Naive thymus-derived CD8-positive, alpha-beta T cell (primary cell): ENCODE results near the gene IRF2. TPM values are rescaled to one million over a fixed set of nuclear protein-coding genes. Genes with fewer than 3 reads are reported as not detected.

Experiments used
- ATAC-seq, 2 donors: fragments of 150-1000 bp; cut with Tn5 transposase in 1 of 2; sonication (Bioruptor Pico), chemical (Tn5 transposase) in 1 of 2; 1 replicate in 1 of 2; 2 replicates in 1 of 2; pipeline ENCODE4 v1.10.0; 2021; ENCODE audit warnings: mild to moderate bottlenecking in 2 of 2, moderate library complexity in 2 of 2
- POLR2A ChIA-PET: fragments of 350-600 bp; sonication (Branson Sonifier 250); formaldehyde crosslinking; loops from one replicate; lab custom pipeline; 2021; ENCODE audit warnings: antibody characterized with exemption; lab: Charles Lee
- DNase-seq, 10 donors: peaks; one replicate each; pipeline versions ENCODE4 v3.0.0 to v3.0.0-alpha.2; 2020 to 2022
- H3K27ac Mint-ChIP-seq, 10 donors: one replicate each; pipeline ENCODE4 v1.8.0; 2020 to 2022; ENCODE audit warnings: mild to moderate bottlenecking in 10 of 10, mixed read lengths in 10 of 10, moderate library complexity in 4 of 10, inconsistent platforms in 1 of 10
- H3K27me3 Mint-ChIP-seq, 5 donors: one replicate each; pipeline ENCODE4 v1.8.0; 2021 to 2022; ENCODE audit warnings: mixed read lengths in 5 of 5
- H3K36me3 Mint-ChIP-seq, 3 donors: one replicate each; pipeline ENCODE4 v1.8.0; 2020 to 2022; ENCODE audit warnings: mixed read lengths in 3 of 3, mild to moderate bottlenecking in 2 of 3, inconsistent platforms in 1 of 3
- H3K4me1 Mint-ChIP-seq, 4 donors: one replicate each; pipeline ENCODE4 v1.8.0; 2021 to 2022; ENCODE audit warnings: mixed read lengths in 4 of 4
- H3K4me3 Mint-ChIP-seq, 10 donors: one replicate each; pipeline ENCODE4 v1.8.0; 2020 to 2022; ENCODE audit warnings: mild to moderate bottlenecking in 10 of 10, mixed read lengths in 10 of 10, moderate library complexity in 6 of 10, inconsistent platforms in 1 of 10
- H3K9me3 Mint-ChIP-seq, 9 donors: one replicate each; pipeline ENCODE4 v1.8.0; 2020 to 2022; ENCODE audit warnings: mixed read lengths in 9 of 9, mild to moderate bottlenecking in 3 of 9, inconsistent platforms in 1 of 9, moderate library complexity in 1 of 9
- polyA plus RNA-seq, 3 donors: library from polyadenylated mRNA; unstranded; fragments of 300-500 nt; fragmentation: Illumina TruSeq; gene quantifications; one replicate each; pipeline ENCODE4 v1.2.3, GENCODE V29; 2021
- total RNA-seq, 8 experiments: library from RNA in 2 of 8; stranded (reverse) in 2 of 8; gene quantifications; one replicate each; pipeline ENCODE4 v1.2.3 and lab custom pipeline; 2021 to 2026

The IRF2 gene
- total and polyA plus RNA-seq, 5 experiments from 2014 or later, result 62.6 to 80.7 (median 77.1) TPM

DNA sequence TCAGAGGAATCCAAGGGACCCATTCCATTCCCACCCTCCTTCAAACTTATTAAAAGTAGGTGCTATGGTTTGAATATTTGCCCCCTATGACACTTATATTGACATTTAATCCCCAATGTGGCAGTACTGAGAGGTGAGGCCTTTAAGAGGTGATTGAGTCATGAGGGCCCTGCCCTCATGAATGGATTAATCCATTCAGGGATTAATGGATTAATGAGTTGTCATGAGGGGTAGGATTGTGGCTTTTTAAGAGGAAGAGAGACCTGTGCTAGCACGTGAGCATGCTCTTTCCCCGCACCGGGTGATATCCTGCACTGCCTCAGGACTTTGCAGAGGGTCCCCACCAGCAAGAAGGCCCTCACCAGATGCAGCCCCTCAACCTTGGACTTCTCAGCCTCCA lies 50.1 kb downstream of the IRF2 start:
- Mint-ChIP-seq H3K9me3 (peaks cover 0 to 10% (median 0%) of the 10 kb centered on the region in 9 donors), H3K36me3 (peaks cover 19 to 87% (median 35%) of the 10 kb centered on the region in 3 donors), H3K4me1 (peaks cover 35 to 81% (median 64%) of the 10 kb centered on the region in 4 donors), H3K27me3 (no peaks in the 10 kb centered on the region), H3K4me3 (no peak overlapping the region), H3K27ac (peak overlapping the region in 9 of 10 donors; percentile 8 to 67 (median 41))
- POLR2A ChIA-PET, result no interaction called here
- no peak for DNase-seq
- no peak for ATAC-seq

- H3K4me3 Mint-ChIP-seq, result no peak overlapping the region
- DNase-seq (no peak), ATAC-seq (no peak)
- H3K27ac Mint-ChIP-seq, result peak overlapping the region in 8 of 10 donors; percentile 6 to 90 (median 40)
- peaks cover 19 to 90% (median 35%) of the 10 kb centered on the region in 3 donors for H3K36me3 Mint-ChIP-seq
- no peaks in the 10 kb centered on the region for H3K27me3 Mint-ChIP-seq
- H3K4me1 Mint-ChIP-seq, result peaks cover 39 to 86% (median 74%) of the 10 kb centered on the region in 4 donors
- POLR2A ChIA-PET, result no interaction called here
- peaks cover 0 to 10% (median 0%) of the 10 kb centered on the region in 9 donors for H3K9me3 Mint-ChIP-seq
Observed at GRCh38 chr4:184423003-184423686, 51.2 kb downstream of the IRF2 start.

GRCh38 chr4:184422378-184422777 lies 52.0 kb downstream of the IRF2 start:
- Mint-ChIP-seq H3K9me3 (peaks cover 0 to 10% (median 0%) of the 10 kb centered on the region in 9 donors), H3K4me1 (peaks cover 41 to 88% (median 77%) of the 10 kb centered on the region in 4 donors), H3K36me3 (peaks cover 19 to 89% (median 35%) of the 10 kb centered on the region in 3 donors), H3K4me3 (no peak overlapping the region), H3K27ac (peak overlapping the region in 9 of 10 donors; percentile 13 to 96 (median 84)), H3K27me3 (no peaks in the 10 kb centered on the region)
- POLR2A ChIA-PET, result no interaction called here
- no peak for ATAC-seq
- no peak for DNase-seq

DNA sequence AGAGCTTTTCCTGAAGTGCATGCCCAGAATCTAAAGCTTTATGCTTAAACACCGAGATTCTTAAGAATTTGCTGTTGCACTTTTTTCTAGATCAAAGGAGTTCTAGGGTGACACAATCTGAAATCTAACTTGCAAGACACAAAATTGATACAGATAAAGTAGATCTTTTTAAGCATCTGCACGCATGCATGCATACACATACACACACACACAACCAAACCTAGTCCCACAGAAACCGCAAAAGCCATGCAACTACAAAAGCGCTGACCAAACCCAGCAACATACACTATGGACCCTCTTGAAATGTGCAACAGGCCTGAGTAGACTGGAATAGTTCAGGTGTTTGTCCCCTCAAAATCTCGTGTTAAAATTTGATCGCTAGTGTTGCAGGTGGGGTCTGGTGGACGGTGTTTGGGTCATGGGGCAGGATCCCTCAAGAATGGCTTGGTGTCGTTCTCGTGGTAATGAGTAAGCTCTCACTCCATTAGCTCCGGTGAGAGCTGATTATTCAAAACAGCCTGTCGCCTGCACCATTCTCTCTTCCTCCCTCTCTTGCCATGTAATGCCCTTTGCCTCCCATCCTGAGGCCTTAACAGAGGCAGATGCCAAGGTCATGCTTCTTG lies 52.7 kb downstream of the IRF2 start:
- H3K27me3 Mint-ChIP-seq, result no peaks in the 10 kb centered on the region
- peak overlapping the region in 4 of 10 donors; percentile 4 to 65 (median 55) for H3K4me3 Mint-ChIP-seq
- DNase-seq (no peak), ATAC-seq (no peak)
- peaks cover 16 to 83% (median 32%) of the 10 kb centered on the region in 3 donors for H3K36me3 Mint-ChIP-seq
- peak overlapping the region; percentile 41 to 96 (median 85) for H3K27ac Mint-ChIP-seq
- H3K9me3 Mint-ChIP-seq, result peaks cover 0 to 10% (median 0%) of the 10 kb centered on the region in 9 donors
- H3K4me1 Mint-ChIP-seq, result peaks cover 36 to 86% (median 74%) of the 10 kb centered on the region in 4 donors
- POLR2A ChIA-PET, result interaction anchor here (1.7 kb wide), 1 partner anchor 13 kb away, joined by 4 read pairs; no protein-coding TSS in a partner anchor

DNA sequence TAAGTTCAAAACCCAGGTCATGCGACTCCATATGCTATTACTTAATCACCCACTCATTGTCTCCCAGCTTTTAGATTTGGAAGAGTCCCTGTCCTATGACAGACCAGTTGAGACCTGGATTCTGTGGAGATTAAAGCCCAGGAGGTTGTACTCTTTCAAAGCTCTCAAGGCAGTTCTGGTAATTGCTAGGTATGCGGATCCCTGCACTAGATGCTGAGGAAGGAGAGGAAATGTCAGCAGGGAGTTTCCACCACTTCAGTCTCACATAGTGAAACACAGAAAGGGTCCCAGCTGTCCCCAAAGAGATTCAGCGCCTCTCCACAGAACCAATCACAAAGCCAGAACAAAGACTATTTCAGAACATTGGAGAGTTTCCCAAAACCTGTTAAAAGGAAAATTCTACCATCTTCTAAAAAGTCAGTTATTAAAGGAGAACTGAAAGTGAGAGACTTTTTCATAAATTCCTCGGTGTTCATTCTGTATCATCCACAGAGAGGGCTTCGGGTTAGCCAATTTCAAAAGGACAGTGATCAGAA lies 53.4 kb downstream of the IRF2 start:
- ATAC-seq, result peak in 1 of 2 donors; percentile 52
- no peaks in the 10 kb centered on the region for H3K27me3 Mint-ChIP-seq

GRCh38 chr4:184420402-184420801 lies 53.9 kb downstream of the IRF2 start:
- H3K4me1 Mint-ChIP-seq, result peaks cover 33 to 93% (median 65%) of the 10 kb centered on the region in 4 donors
- peaks cover 13 to 77% (median 32%) of the 10 kb centered on the region in 3 donors for H3K36me3 Mint-ChIP-seq
- ATAC-seq (no peak), DNase-seq (no peak)
- peaks cover 0 to 10% (median 0%) of the 10 kb centered on the region in 9 donors for H3K9me3 Mint-ChIP-seq
- POLR2A ChIA-PET, result interaction anchor here (1.7 kb wide), 1 partner anchor 12 kb away, joined by 4 read pairs; no protein-coding TSS in a partner anchor
- H3K27ac Mint-ChIP-seq, result peak overlapping the region; percentile 67 to 97 (median 86)
- H3K4me3 Mint-ChIP-seq, result peak overlapping the region in 3 of 10 donors; percentile 41 to 65 (median 62)
- no peaks in the 10 kb centered on the region for H3K27me3 Mint-ChIP-seq

More for the DNA sequence above, 53.4 kb downstream of the IRF2 start:
- DNase-seq, result no peak
- peaks cover 33 to 88% (median 67%) of the 10 kb centered on the region in 4 donors for H3K4me1 Mint-ChIP-seq
- H3K36me3 Mint-ChIP-seq, result peaks cover 13 to 78% (median 32%) of the 10 kb centered on the region in 3 donors
- peak overlapping the region in 6 of 10 donors; percentile 3 to 65 (median 48) for H3K4me3 Mint-ChIP-seq
- POLR2A ChIA-PET, result interaction anchor here (1.7 kb wide), 1 partner anchor 12 kb away, joined by 4 read pairs; no protein-coding TSS in a partner anchor
- H3K9me3 Mint-ChIP-seq, result peaks cover 0 to 10% (median 0%) of the 10 kb centered on the region in 9 donors
- H3K27ac Mint-ChIP-seq, result peak overlapping the region; percentile 67 to 97 (median 86)

GRCh38 chr4:184419976-184420375 lies 54.4 kb downstream of the IRF2 start:
- Mint-ChIP-seq H3K27me3 (no peaks in the 10 kb centered on the region), H3K27ac (peak overlapping the region; percentile 65 to 97 (median 86)), H3K4me1 (peaks cover 32 to 95% (median 62%) of the 10 kb centered on the region in 4 donors), H3K36me3 (peaks cover 13 to 77% (median 29%) of the 10 kb centered on the region in 3 donors), H3K4me3 (peak overlapping the region in 2 of 10 donors; percentile 41 to 62), H3K9me3 (peaks cover 0 to 10% (median 0%) of the 10 kb centered on the region in 9 donors)
- POLR2A ChIA-PET, result interaction anchor here (1.7 kb wide), 1 partner anchor 11 kb away, joined by 4 read pairs; no protein-coding TSS in a partner anchor
- DNase-seq, result no peak
- no peak for ATAC-seq

DNA sequence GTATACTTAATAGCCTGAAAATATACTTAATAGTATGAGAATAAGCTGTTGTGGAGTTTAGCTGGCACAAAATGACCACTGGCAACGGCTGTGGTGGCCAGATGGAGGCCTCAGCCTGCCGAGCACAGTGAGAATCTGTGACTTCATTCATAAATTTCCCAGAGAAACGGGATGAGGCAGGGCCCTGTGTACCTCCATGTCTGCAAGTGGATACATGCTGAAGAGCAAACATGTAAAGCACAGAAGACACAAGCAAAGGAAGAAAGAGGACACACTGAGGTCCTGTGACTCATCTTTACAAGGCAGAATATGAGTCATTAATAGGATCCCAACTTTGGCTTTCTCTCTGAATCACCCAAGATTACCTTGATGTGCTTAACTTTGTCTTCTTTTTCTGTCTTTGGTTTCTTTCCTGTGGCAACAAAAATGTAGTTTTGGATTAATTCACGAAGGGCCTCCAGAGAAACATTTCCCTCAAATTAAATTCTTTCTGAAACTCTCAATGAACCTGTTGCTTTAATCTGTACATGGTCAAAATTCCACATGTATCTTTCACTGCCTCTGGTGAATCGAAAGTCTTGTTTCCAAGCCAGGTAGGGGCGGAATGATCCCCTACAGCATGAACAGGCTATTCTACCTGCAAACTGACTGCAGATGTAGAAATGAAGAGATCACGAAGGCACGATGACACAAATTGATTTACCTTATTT lies 56.4 kb downstream of the IRF2 start:
- Mint-ChIP-seq H3K4me3 (peak overlapping the region in 7 of 10 donors; percentile 5 to 82 (median 62)), H3K9me3 (peaks cover 0 to 5% (median 0%) of the 10 kb centered on the region in 9 donors), H3K4me1 (peaks cover 37 to 93% (median 64%) of the 10 kb centered on the region in 4 donors), H3K27me3 (no peaks in the 10 kb centered on the region), H3K27ac (peak overlapping the region; percentile 75 to 97 (median 92)), H3K36me3 (peaks cover 7 to 68% (median 17%) of the 10 kb centered on the region in 3 donors)
- DNase-seq (no peak), ATAC-seq (peak in 1 of 2 donors; percentile 71)
- POLR2A ChIA-PET, result interaction anchor here (1.1 to 1.4 kb wide), 4 partner anchors 33 to 119 kb away, joined by 3 to 4 read pairs (median 4); partner anchors contain the start of gene IRF2

DNA sequence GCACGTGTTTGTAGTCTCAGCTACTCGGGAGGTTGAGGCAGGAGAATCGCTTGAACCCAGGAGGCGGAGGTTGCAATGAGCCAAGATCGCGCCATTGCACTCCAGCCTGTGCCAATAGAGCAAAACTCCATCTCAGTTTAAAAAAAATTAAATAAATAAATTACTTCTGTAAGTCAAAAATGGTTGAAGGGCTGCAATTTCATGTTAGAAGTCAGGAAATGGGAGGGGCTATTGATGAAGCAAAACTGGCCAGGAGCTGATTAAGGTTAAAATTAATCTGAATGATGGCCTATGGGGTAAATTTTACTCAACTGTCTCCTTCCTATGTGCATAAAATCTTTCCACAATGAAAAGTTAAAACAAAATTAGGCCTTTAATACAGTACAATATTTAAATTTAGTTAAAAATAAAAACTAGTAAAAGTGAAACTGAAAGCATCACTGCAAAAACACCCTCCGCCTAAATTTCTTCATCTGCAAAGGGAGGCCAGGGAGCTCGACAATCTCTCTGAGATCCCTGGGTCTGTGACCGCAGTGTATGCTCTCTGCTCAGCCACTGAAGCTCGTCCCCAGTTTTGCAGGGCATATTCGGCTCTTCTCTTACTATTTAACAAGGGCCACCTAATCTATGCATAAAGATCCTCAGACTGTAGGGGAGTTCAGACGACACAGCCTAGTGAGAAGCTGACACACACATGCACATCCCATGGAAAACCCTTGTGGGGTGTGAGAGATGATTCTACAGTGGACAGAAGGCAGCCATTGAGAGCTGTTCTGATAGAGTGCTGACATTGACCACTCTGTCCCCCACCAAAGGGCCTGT lies 57.2 kb downstream of the IRF2 start:
- Mint-ChIP-seq H3K9me3 (no peaks in the 10 kb centered on the region), H3K4me1 (peaks cover 35 to 94% (median 65%) of the 10 kb centered on the region in 4 donors), H3K27ac (peak overlapping the region; percentile 75 to 97 (median 95)), H3K4me3 (peak overlapping the region; percentile 62 to 87 (median 76)), H3K36me3 (peaks cover 0 to 66% (median 8%) of the 10 kb centered on the region in 3 donors), H3K27me3 (no peaks in the 10 kb centered on the region)
- peak; percentile 73 to 75 for ATAC-seq
- POLR2A ChIA-PET, result interaction anchor here (1.1 to 1.4 kb wide), 4 partner anchors 32 to 120 kb away, joined by 3 to 4 read pairs (median 4); partner anchors contain the start of gene IRF2
- DNase-seq, result peak in 6 of 10 donors; percentile 11 to 52 (median 36)

- Mint-ChIP-seq H3K27me3 (no peaks in the 10 kb centered on the region), H3K4me3 (no peak overlapping the region), H3K36me3 (peaks cover 0 to 63% (median 6%) of the 10 kb centered on the region in 3 donors), H3K27ac (peak overlapping the region in 7 of 10 donors; percentile 62 to 88 (median 75)), H3K4me1 (peaks cover 27 to 88% (median 57%) of the 10 kb centered on the region in 4 donors), H3K9me3 (no peaks in the 10 kb centered on the region)
- POLR2A ChIA-PET, result interaction anchor here (0.7 kb wide), 1 partner anchor 122 kb away, joined by 3 read pairs; no protein-coding TSS in a partner anchor
- DNase-seq (no peak), ATAC-seq (no peak)
Observed at GRCh38 chr4:184415071-184415470, 59.3 kb downstream of the IRF2 start.
